AG09309 (cell line): ENCODE results near the gene CWC27.

Experiments
- DNase-seq: peaks from one replicate; pipeline ENCODE4 v3.0.0-alpha.2; 2010; ENCODE audit warnings: low read depth
- H3K4me3 ChIP-seq: 2 replicates; pipeline ENCODE4 v1.5.1; 2011; ENCODE audit warnings: mild to moderate bottlenecking, low read depth, low read length, moderate library complexity; ENCODE audit not compliant: control insufficient read depth
- TF ChIP-seq, protein P1 (sequence below): IDR thresholded peaks from 2 replicates; pipeline ENCODE4 v1.5.1; 2011; ENCODE audit warnings: mild to moderate bottlenecking, low read depth, low read length, inconsistent platforms; ENCODE audit not compliant: insufficient read depth, control insufficient read depth; ENCODE audit errors: missing control alignments

CWC27 gene

DNA sequence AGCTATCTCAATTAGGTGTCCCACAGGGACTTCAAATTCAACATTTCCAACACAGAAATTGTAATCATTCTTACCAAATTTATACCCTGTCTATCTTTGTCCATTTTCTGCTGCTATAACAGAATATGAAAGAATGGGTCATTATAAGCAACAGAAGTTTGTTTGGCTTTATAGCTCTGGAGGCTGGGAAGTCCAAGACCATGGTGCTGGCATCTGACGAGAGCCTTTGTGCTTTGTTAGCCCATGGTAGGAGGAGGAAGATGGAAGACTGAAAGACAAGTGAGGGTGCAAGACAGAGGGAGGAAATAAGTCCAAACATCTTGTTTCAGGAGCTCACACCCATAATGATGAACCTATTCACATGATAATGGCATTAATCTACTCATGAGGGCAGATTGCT, 72.2 kb downstream of the CWC27 start:
- TF ChIP-seq, protein P1, sequence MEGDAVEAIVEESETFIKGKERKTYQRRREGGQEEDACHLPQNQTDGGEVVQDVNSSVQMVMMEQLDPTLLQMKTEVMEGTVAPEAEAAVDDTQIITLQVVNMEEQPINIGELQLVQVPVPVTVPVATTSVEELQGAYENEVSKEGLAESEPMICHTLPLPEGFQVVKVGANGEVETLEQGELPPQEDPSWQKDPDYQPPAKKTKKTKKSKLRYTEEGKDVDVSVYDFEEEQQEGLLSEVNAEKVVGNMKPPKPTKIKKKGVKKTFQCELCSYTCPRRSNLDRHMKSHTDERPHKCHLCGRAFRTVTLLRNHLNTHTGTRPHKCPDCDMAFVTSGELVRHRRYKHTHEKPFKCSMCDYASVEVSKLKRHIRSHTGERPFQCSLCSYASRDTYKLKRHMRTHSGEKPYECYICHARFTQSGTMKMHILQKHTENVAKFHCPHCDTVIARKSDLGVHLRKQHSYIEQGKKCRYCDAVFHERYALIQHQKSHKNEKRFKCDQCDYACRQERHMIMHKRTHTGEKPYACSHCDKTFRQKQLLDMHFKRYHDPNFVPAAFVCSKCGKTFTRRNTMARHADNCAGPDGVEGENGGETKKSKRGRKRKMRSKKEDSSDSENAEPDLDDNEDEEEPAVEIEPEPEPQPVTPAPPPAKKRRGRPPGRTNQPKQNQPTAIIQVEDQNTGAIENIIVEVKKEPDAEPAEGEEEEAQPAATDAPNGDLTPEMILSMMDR = no peak
- no peak overlapping the region for H3K4me3 ChIP-seq
- DNase-seq = no peak

DNA sequence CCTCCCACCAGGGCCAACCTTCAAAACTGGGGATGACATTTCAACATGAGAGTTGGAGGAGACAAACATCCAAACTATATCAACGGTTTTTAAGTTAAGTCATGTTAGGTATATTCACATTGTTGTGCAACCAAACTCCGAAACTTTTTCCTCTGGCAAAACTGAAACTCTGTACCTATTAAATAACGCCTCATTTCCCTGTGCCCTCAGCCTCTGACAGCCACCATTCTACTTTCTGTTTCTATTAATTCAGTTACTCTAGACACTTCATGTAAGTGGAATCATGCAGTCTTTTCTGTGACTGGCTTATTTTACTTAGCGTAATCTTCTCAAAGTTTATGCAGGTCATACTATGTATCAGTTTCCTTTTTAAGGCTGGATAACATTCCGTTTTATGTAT, 85.0 kb downstream of the CWC27 start:
- TF ChIP-seq, protein P1 = no peak
- H3K4me3 ChIP-seq = no peak overlapping the region
- DNase-seq = no peak

- TF ChIP-seq, protein P1 = no peak
- no peak for DNase-seq
- H3K4me3 ChIP-seq = no peak overlapping the region
These were observed 86.1 kb downstream of the CWC27 start for GRCh38 chr5:64854855-64855254.

- TF ChIP-seq, protein P1 = no peak
- no peak for DNase-seq
- no peak overlapping the region for H3K4me3 ChIP-seq
These were observed 91.2 kb downstream of the CWC27 start for GRCh38 chr5:64859881-64860280.

- no peak overlapping the region for H3K4me3 ChIP-seq
- no peak for DNase-seq
- TF ChIP-seq, protein P1 = no peak
These were observed 92.6 kb downstream of the CWC27 start for GRCh38 chr5:64861281-64861680.

GRCh38 chr5:64864171-64864570, 95.4 kb downstream of the CWC27 start:
- H3K4me3 ChIP-seq = no peak overlapping the region
- DNase-seq = no peak
- TF ChIP-seq, protein P1 = no peak

DNA sequence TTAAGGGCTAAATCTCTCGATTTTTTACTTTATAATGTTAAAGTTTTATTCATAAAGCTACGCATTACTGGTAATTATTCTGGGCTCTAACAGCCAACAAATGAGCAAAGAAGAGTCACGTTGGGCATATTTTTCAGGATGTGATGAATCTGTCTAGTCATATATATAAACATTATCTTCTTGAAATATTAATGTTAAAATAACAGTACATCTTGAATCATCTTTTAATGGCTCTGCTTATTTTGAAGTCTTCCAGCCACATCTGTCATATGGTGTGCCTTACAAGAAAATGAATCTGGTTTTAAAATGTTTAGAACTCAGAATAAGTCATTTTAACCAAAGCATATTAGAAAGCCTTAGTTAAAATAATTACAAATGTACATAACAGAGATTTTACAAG, 96.9 kb downstream of the CWC27 start:
- no peak for DNase-seq
- TF ChIP-seq, protein P1 = no peak
- no peak overlapping the region for H3K4me3 ChIP-seq
